Adrenal gland (tissue), 5 donors: ENCODE measurements around the gene ICE1.
"Not testable (repeated sequence)": the region's sequence is repeated elsewhere in the genome, so short reads cannot be mapped to it uniquely, and the experiment has no call there.

ENCODE experiments used
- POLR2A ChIP-seq, 2 donors: fragments of 450-650 bp; IDR thresholded peaks; one replicate each; pipeline ENCODE4 v1.6.1; 2017; ENCODE audit warnings: antibody characterized with exemption in 2 of 2, mild to moderate bottlenecking in 2 of 2, moderate library complexity in 1 of 2
- TF ChIP-seq, protein P1 (sequence below), 6 experiments: fragments of 450-650 bp in 4 of 6; fragments of 200-600 bp in 2 of 6; sonication (generic) in 1 of 6; IDR thresholded peaks; 1 replicate in 5 of 6; 2 replicates in 1 of 6; pipeline versions ENCODE4 v1.5.1 to v1.8.0; 2016 to 2021; ENCODE audit warnings: antibody characterized with exemption in 6 of 6, mild to moderate bottlenecking in 2 of 6, moderate library complexity in 1 of 6
- donor health status: DM: no; HTN: no; CAD: no.

DNA sequence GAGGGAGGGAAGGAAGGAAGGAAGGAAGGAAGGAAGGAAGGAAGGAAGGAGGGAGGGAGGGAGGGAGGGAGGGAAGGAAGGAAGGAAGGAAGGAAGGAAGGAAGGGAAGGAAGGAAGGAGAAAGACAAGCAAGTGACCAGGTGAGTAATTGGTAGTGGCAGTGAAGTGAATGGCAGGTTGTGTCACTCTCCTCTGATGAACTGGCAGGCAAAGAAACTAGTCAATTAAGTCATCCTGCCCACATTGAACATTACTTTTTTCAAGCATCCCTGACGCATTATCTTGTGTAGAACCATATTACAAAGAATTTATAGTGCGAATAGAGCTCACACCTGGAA is 70.4 kb downstream of the ICE1 start:
- not testable (repeated sequence) for TF ChIP-seq POLR2A (IDR thresholded peaks at IDR 0.05)
- TF ChIP-seq, protein P1, sequence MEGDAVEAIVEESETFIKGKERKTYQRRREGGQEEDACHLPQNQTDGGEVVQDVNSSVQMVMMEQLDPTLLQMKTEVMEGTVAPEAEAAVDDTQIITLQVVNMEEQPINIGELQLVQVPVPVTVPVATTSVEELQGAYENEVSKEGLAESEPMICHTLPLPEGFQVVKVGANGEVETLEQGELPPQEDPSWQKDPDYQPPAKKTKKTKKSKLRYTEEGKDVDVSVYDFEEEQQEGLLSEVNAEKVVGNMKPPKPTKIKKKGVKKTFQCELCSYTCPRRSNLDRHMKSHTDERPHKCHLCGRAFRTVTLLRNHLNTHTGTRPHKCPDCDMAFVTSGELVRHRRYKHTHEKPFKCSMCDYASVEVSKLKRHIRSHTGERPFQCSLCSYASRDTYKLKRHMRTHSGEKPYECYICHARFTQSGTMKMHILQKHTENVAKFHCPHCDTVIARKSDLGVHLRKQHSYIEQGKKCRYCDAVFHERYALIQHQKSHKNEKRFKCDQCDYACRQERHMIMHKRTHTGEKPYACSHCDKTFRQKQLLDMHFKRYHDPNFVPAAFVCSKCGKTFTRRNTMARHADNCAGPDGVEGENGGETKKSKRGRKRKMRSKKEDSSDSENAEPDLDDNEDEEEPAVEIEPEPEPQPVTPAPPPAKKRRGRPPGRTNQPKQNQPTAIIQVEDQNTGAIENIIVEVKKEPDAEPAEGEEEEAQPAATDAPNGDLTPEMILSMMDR (IDR thresholded peaks at IDR 0.05): not testable (repeated sequence)
